Liver (tissue), 3 donors: ENCODE data around the gene DGKD.

Experiments
- ATF3 ChIP-seq: IDR thresholded peaks from 2 replicates; pipeline ENCODE4 v1.6.1; 2016; ENCODE audit warnings: antibody characterized with exemption
- CTCF ChIP-seq: fragments of 150-350 bp; IDR thresholded peaks from 2 replicates; pipeline ENCODE4 v1.5.1; 2017; ENCODE audit warnings: improper control_type of control experiment, low read depth, low read length; ENCODE audit not compliant: missing input control
- FOXA1 ChIP-seq: IDR thresholded peaks from 2 replicates; pipeline ENCODE4 v1.6.1; 2016; ENCODE audit warnings: antibody characterized with exemption
- GABPA ChIP-seq, 2 donors: IDR thresholded peaks in 1 of 2; conservative IDR thresholded peaks in 1 of 2; 2 replicates each; pipeline ENCODE4 v1.6.1; 2016; ENCODE audit warnings: antibody characterized with exemption in 2 of 2, mild to moderate bottlenecking in 1 of 2, moderate library complexity in 1 of 2
- JUND ChIP-seq, 2 donors: IDR thresholded peaks; 2 replicates each; pipeline ENCODE4 v1.6.1; 2016; ENCODE audit warnings: antibody characterized with exemption in 2 of 2
- RAD21 ChIP-seq, 2 donors: IDR thresholded peaks; 2 replicates each; pipeline ENCODE4 v1.6.1; 2016; ENCODE audit warnings: antibody characterized with exemption in 2 of 2, mild to moderate bottlenecking in 2 of 2
- REST ChIP-seq: IDR thresholded peaks from 2 replicates; pipeline ENCODE4 v1.6.1; 2016; ENCODE audit warnings: antibody characterized with exemption, mild to moderate bottlenecking
- RXRA ChIP-seq, 2 donors: IDR thresholded peaks; 2 replicates each; pipeline ENCODE4 v1.6.1; 2017 to 2018; ENCODE audit warnings: antibody characterized with exemption in 2 of 2, mild to moderate bottlenecking in 1 of 2
- TAF1 ChIP-seq: conservative IDR thresholded peaks from 2 replicates; pipeline ENCODE4 v1.6.1; 2016; ENCODE audit warnings: antibody characterized with exemption, mild to moderate bottlenecking
- YY1 ChIP-seq: IDR thresholded peaks from 2 replicates; pipeline ENCODE4 v1.6.1; 2016; ENCODE audit warnings: antibody characterized with exemption, mild to moderate bottlenecking
- donor health status: healthy.
- donor health status: healthy.

- TF ChIP-seq CTCF: no peak
- TF ChIP-seq RXRA (IDR thresholded peaks at IDR 0.05): no peak
- no peak for TF ChIP-seq RAD21 (IDR thresholded peaks at IDR 0.05)
- no peak for TF ChIP-seq FOXA1
- no peak for TF ChIP-seq REST
- TF ChIP-seq TAF1: no peak
- TF ChIP-seq ATF3: no peak
- no peak for TF ChIP-seq JUND (IDR thresholded peaks at IDR 0.05)
- no peak for TF ChIP-seq GABPA (IDR thresholded peaks at IDR 0.05 in 1 of 2, conservative IDR thresholded peaks at IDR 0.05 in 1 of 2)
- TF ChIP-seq YY1: no peak
These were observed 109.8 kb downstream of the DGKD start for GRCh38 chr2:233464056-233464455.
